K562 (cell line): ENCODE data around the gene ATP5F1D. TPM values are rescaled to one million over a fixed set of nuclear protein-coding genes. Genes with fewer than 3 reads are reported as not detected.

Experiments
- ATF4 ChIP-seq: fragments of 450-650 bp; formaldehyde crosslinking; IDR thresholded peaks from 2 replicates; pipeline ENCODE4 v1.4.0; 2022; ENCODE audit warnings: mild to moderate bottlenecking, moderate library complexity
- E4F1 ChIP-seq: fragments of 250-450 bp; sonication (Bioruptor Pico); IDR thresholded peaks from 2 replicates; pipeline ENCODE4 v1.5.0; 2021; ENCODE audit warnings: mild to moderate bottlenecking, borderline replicate concordance
- GATAD2B ChIP-seq: fragments of 450-650 bp; IDR thresholded peaks from 2 replicates; pipeline ENCODE4 v1.6.1; 2017; ENCODE audit warnings: mild to moderate bottlenecking, borderline replicate concordance
- HES1 ChIP-seq: fragments of 450-650 bp; IDR thresholded peaks from 2 replicates; pipeline ENCODE4 v1.6.1; 2016; ENCODE audit warnings: low read depth, mild to moderate bottlenecking, moderate library complexity
- HNRNPL ChIP-seq: fragments of 200-400 bp; formaldehyde crosslinking; IDR thresholded peaks from 2 replicates; pipeline ENCODE4 v1.6.1; 2017; ENCODE audit warnings: low read depth, mild to moderate bottlenecking, low read length
- KDM2B ChIP-seq: fragments of 250-450 bp; sonication (Bioruptor Pico); IDR thresholded peaks from 2 replicates; pipeline ENCODE4 v1.8.0; 2021; ENCODE audit warnings: mild to moderate bottlenecking, moderate library complexity
- MCM5 ChIP-seq: fragments of 450-650 bp; IDR thresholded peaks from 2 replicates; pipeline ENCODE4 v1.6.1; 2016; ENCODE audit warnings: low read depth
- NCOA6 ChIP-seq: fragments of 450-650 bp; IDR thresholded peaks from 2 replicates; pipeline ENCODE4 v1.6.1; 2017; ENCODE audit warnings: mild to moderate bottlenecking
- NR2C2 ChIP-seq, 2 experiments: fragments of 200-800 bp in 1 of 2; sonication (Bioruptor generic) in 1 of 2; sonication (generic) in 1 of 2; formaldehyde crosslinking in 1 of 2; IDR thresholded peaks; 2 replicates each; pipeline versions ENCODE4 v1.6.1 to v1.8.0; 2016 to 2022; ENCODE audit warnings: mild to moderate bottlenecking in 1 of 2, missing compliant biosample characterization in 1 of 2, missing genetic modification characterization in 1 of 2, missing genetic modification reagents in 1 of 2
- NR4A1 ChIP-seq, 2 experiments: fragments of 250-450 bp in 1 of 2; fragments of 450-650 bp in 1 of 2; sonication (Bioruptor Pico) in 1 of 2; IDR thresholded peaks; 2 replicates each; pipeline versions ENCODE4 v1.4.0 to v1.6.1; 2016 to 2020; ENCODE audit warnings: mild to moderate bottlenecking in 2 of 2, missing compliant biosample characterization in 1 of 2, missing genetic modification characterization in 1 of 2, moderate library complexity in 1 of 2
- SIRT6 ChIP-seq: IDR thresholded peaks from one replicate; pipeline ENCODE4 v1.6.1; 2012; ENCODE audit warnings: low read depth, mild to moderate bottlenecking, control low read depth, inconsistent platforms, low read length, moderate library complexity
- SMARCB1 ChIP-seq: IDR thresholded peaks from 2 replicates; pipeline ENCODE4 v1.6.1; 2011; ENCODE audit warnings: improper control_type of control experiment, low read depth; ENCODE audit not compliant: insufficient read length
- TRIM24 ChIP-seq, 2 experiments: fragments of 450-650 bp; IDR thresholded peaks; 2 replicates each; pipeline ENCODE4 v1.6.1; 2016
- ZHX1 ChIP-seq: fragments of 150-350 bp; conservative IDR thresholded peaks from 2 replicates; pipeline ENCODE4 v1.6.1; 2014; ENCODE audit warnings: low read length
- ZNF212 ChIP-seq: fragments of 450-650 bp; formaldehyde crosslinking; IDR thresholded peaks from 2 replicates; pipeline ENCODE4 v1.4.0; 2020; ENCODE audit warnings: mild to moderate bottlenecking
- ZNF398 ChIP-seq: fragments of 250-450 bp; sonication (Bioruptor Pico); IDR thresholded peaks from 2 replicates; pipeline ENCODE4 v1.8.0; 2021; ENCODE audit warnings: moderate library complexity, mild to moderate bottlenecking, inconsistent platforms
- ZNF511 ChIP-seq: sonication (generic); formaldehyde crosslinking; IDR thresholded peaks from 2 replicates; pipeline ENCODE4 v1.8.0; 2022; ENCODE audit warnings: mild to moderate bottlenecking, missing genetic modification reagents
- ZNF778 ChIP-seq: fragments of 450-650 bp; formaldehyde crosslinking; IDR thresholded peaks from 2 replicates; pipeline ENCODE4 v1.4.0; 2020; ENCODE audit warnings: mild to moderate bottlenecking, moderate library complexity
- polyA plus RNA-seq, 8 experiments: library from polyadenylated mRNA; depleted of rRNA in 4 of 8; stranded (reverse) in 5 of 8; unstranded in 3 of 8; fragments of >200 nt; fragmentation: Nextera tagmentation in 2 of 8; fragmentation: Illumina TruSeq in 1 of 8; extraction: Ambion mirVana in 2 of 8; extraction: Trizol in 1 of 8; gene quantifications; 2 replicates each; pipeline versions ENCODE4 v1.2.1 to v1.2.3, GENCODE V29; 2011 to 2014; ENCODE audit warnings: inconsistent platforms in 1 of 8, missing spikeins in 1 of 8
- total RNA-seq, 7 experiments: library from RNA; depleted of rRNA in 6 of 7; stranded (reverse); fragments of >200 nt in 6 of 7; fragmentation: Illumina TruSeq in 2 of 7; extraction: Trizol in 2 of 7; gene quantifications; 2 replicates each; pipeline versions ENCODE4 v1.2.1 to v1.2.3, GENCODE V29; 2011 to 2021; ENCODE audit warnings: low replicate concordance in 1 of 7

ATP5F1D gene
- total and polyA plus RNA-seq, 9 of the 15 experiments (the other 6 are each of a cell fraction or from before 2014, with no cell fraction given), result 3.9 to 409 (median 36.8) TPM

GRCh38 chr19:1241417-1242095, at the start of gene ATP5F1D (continued):
- TF ChIP-seq ATF4 (no peak), ZNF778 (no peak), NR2C2 (CRISPR knock-in tag; IDR thresholded peaks at IDR 0.05) (peak; percentile 75; the same call in 1 of the 2 replicates), NR2C2 (tag; IDR thresholded peaks at IDR 0.05) (peak; percentile 94), HNRNPL (peak; percentile 47; the same call in 1 of the 2 replicates), TRIM24 (IDR thresholded peaks at IDR 0.05) (no peak), ZNF511 (no peak), SMARCB1 (no peak), ZNF212 (CRISPR knock-in tag) (no peak), SIRT6 (no peak), GATAD2B (peak; percentile 93; the same call in 1 of the 2 replicates), HES1 (no peak), E4F1 (no peak), NCOA6 (no peak), ZHX1 (no peak), NR4A1 (CRISPR knock-in tag; IDR thresholded peaks at IDR 0.05) (no peak), NR4A1 (tag; IDR thresholded peaks at IDR 0.05) (peak; percentile 34; the same call in 1 of the 2 replicates), ZNF398 (no peak), KDM2B (CRISPR knock-in tag) (no peak), MCM5 (no peak)
